ENCODE data around the gene SLC22A23.

The SLC22A23 gene

GRCh38 chr6:3456898-3457709 is at the start of gene SLC22A23:
TSS of gene SLC22A23 (minus strand) at chr6:3457050. CDS start at chr6:3456559, 491 bp downstream.
- DNase-seq = peak; percentile 65

GRCh38 chr6:3506200-3506599 is 49.4 kb upstream of the SLC22A23 start:
- DNase-seq = no peak

GRCh38 chr6:3504938-3505805 is 48.3 kb upstream of the SLC22A23 start:
- no peak for DNase-seq

- DNase-seq = no peak
Observed at GRCh38 chr6:3504354-3504753, 47.5 kb upstream of the SLC22A23 start.

GRCh38 chr6:3501826-3502500 is 45.1 kb upstream of the SLC22A23 start:
- DNase-seq = no peak

- DNase-seq = no peak
Observed at GRCh38 chr6:3500262-3501014, 43.6 kb upstream of the SLC22A23 start.

GRCh38 chr6:3499603-3500002 is 42.8 kb upstream of the SLC22A23 start:
- no peak for DNase-seq

- no peak for DNase-seq
Observed at GRCh38 chr6:3496395-3496794, 39.5 kb upstream of the SLC22A23 start.

- DNase-seq = no peak
Observed at GRCh38 chr6:3494391-3495100, 37.7 kb upstream of the SLC22A23 start.

- no peak for DNase-seq
Observed at GRCh38 chr6:3490625-3490980, 33.8 kb upstream of the SLC22A23 start.

GRCh38 chr6:3489961-3490624 is 33.2 kb upstream of the SLC22A23 start:
- no peak for DNase-seq

GRCh38 chr6:3489027-3489757 is 32.3 kb upstream of the SLC22A23 start:
- no peak for DNase-seq

GRCh38 chr6:3484946-3485345 is 28.1 kb upstream of the SLC22A23 start:
- no peak for DNase-seq

- no peak for DNase-seq
Observed at GRCh38 chr6:3484192-3484591, 27.3 kb upstream of the SLC22A23 start.

- DNase-seq = no peak
Observed at GRCh38 chr6:3483675-3484074, 26.8 kb upstream of the SLC22A23 start.

- no peak for DNase-seq
Observed at GRCh38 chr6:3482869-3483268, 26.0 kb upstream of the SLC22A23 start.

- DNase-seq = no peak
Observed at GRCh38 chr6:3481640-3482039, 24.8 kb upstream of the SLC22A23 start.

GRCh38 chr6:3480009-3480408 is 23.2 kb upstream of the SLC22A23 start:
- DNase-seq = no peak

- no peak for DNase-seq
Observed at GRCh38 chr6:3473773-3474172, 16.9 kb upstream of the SLC22A23 start.

- no peak for DNase-seq
Observed at GRCh38 chr6:3471711-3472110, 14.9 kb upstream of the SLC22A23 start.

- no peak for DNase-seq
Observed at GRCh38 chr6:3471286-3471685, 14.4 kb upstream of the SLC22A23 start.
